GM11168 (cell line): ENCODE measurements around the gene FNDC3A.
"Not testable (repeated sequence)": the region's sequence is repeated elsewhere in the genome, so short reads cannot be mapped to it uniquely, and the experiment has no call there.

ENCODE experiments used
- in situ Hi-C: fragments of 300-500 bp; cut with MboI; formaldehyde crosslinking; loops from one replicate; pipeline ENCODE4 v1.12.0; 2022; ENCODE audit warnings: low sequenced_read_pairs; ENCODE audit not compliant: unreplicated experiment

The FNDC3A gene

GRCh38 chr13:49029570-49029969 is 53.9 kb downstream of the FNDC3A start:
- in situ Hi-C loops, result no loop called here

GRCh38 chr13:49030213-49030612 is 54.5 kb downstream of the FNDC3A start:
- in situ Hi-C loops, result no loop called here

GRCh38 chr13:49040872-49041271 is 65.2 kb downstream of the FNDC3A start:
- in situ Hi-C loops, result no loop called here

- in situ Hi-C loops, result no loop called here
Measured at GRCh38 chr13:49042476-49042875, 66.8 kb downstream of the FNDC3A start.

- in situ Hi-C loops, result no loop called here
Measured at GRCh38 chr13:49044008-49044407, 68.3 kb downstream of the FNDC3A start.

- in situ Hi-C loops, result no loop called here
Measured at GRCh38 chr13:49044836-49045235, 69.1 kb downstream of the FNDC3A start.

- in situ Hi-C loops, result no loop called here
Measured at GRCh38 chr13:49046002-49046401, 70.3 kb downstream of the FNDC3A start.

- in situ Hi-C loops, result no loop called here
Measured at GRCh38 chr13:49046519-49046918, 70.8 kb downstream of the FNDC3A start.

GRCh38 chr13:49052813-49053212 is 77.1 kb downstream of the FNDC3A start:
- in situ Hi-C loops, result no loop called here

GRCh38 chr13:49053215-49053614 is 77.5 kb downstream of the FNDC3A start:
- in situ Hi-C loops, result no loop called here

GRCh38 chr13:49053906-49054305 is 78.2 kb downstream of the FNDC3A start:
- in situ Hi-C loops, result no loop called here

- in situ Hi-C loops, result no loop called here
Measured at GRCh38 chr13:49055021-49055420, 79.3 kb downstream of the FNDC3A start.

- in situ Hi-C loops, result no loop called here
Measured at GRCh38 chr13:49057176-49057575, 81.5 kb downstream of the FNDC3A start.

- in situ Hi-C loops, result no loop called here
Measured at GRCh38 chr13:49058761-49059160, 83.0 kb downstream of the FNDC3A start.

- in situ Hi-C loops, result no loop called here
Measured at GRCh38 chr13:49060678-49061387, 85.1 kb downstream of the FNDC3A start.

GRCh38 chr13:49061388-49061752 is 85.7 kb downstream of the FNDC3A start:
- in situ Hi-C loops, result not testable (repeated sequence)

- in situ Hi-C loops, result no loop called here
Measured at GRCh38 chr13:49062297-49062896, 86.7 kb downstream of the FNDC3A start.

- in situ Hi-C loops, result no loop called here
Measured at GRCh38 chr13:49063011-49063410, 87.3 kb downstream of the FNDC3A start.

GRCh38 chr13:49063497-49063896 is 87.8 kb downstream of the FNDC3A start:
- in situ Hi-C loops, result no loop called here

GRCh38 chr13:49064476-49064875 is 88.8 kb downstream of the FNDC3A start:
- in situ Hi-C loops, result no loop called here

GRCh38 chr13:49066856-49067255 is 91.1 kb downstream of the FNDC3A start:
- in situ Hi-C loops, result no loop called here

GRCh38 chr13:49068498-49068897 is 92.8 kb downstream of the FNDC3A start:
- in situ Hi-C loops, result not testable (repeated sequence)
